HepG2 (cell line): ENCODE results near the gene ZFPL1. TPM values are rescaled to one million over a fixed set of nuclear protein-coding genes. Genes with fewer than 3 reads are reported as not detected.

Experiments used
- BCL3 ChIP-seq: sonication (generic); formaldehyde crosslinking; IDR thresholded peaks from 2 replicates; pipeline ENCODE4 v1.5.1; 2020; ENCODE audit warnings: mild to moderate bottlenecking, missing genetic modification reagents, moderate library complexity
- CENPBD1 ChIP-seq: sonication (generic); formaldehyde crosslinking; IDR thresholded peaks from 2 replicates; pipeline ENCODE4 v1.8.0; 2022; ENCODE audit warnings: missing genetic modification reagents, low read depth, mild to moderate bottlenecking, borderline replicate concordance
- CERS6 ChIP-seq: sonication (generic); formaldehyde crosslinking; IDR thresholded peaks from 2 replicates; pipeline ENCODE4 v1.5.0; 2020; ENCODE audit warnings: missing genetic modification reagents
- HOXA5 ChIP-seq: sonication (generic); formaldehyde crosslinking; IDR thresholded peaks from 2 replicates; pipeline ENCODE4 v1.4.0; 2020; ENCODE audit warnings: missing genetic modification reagents
- IKZF4 ChIP-seq: sonication (generic); formaldehyde crosslinking; IDR thresholded peaks from 2 replicates; pipeline ENCODE4 v1.5.1; 2020; ENCODE audit warnings: borderline replicate concordance, mild to moderate bottlenecking, low read depth, missing genetic modification reagents; ENCODE audit errors: not compliant biosample characterization
- KLF11 ChIP-seq: IDR thresholded peaks from 2 replicates; pipeline ENCODE4 v1.6.1; 2016; ENCODE audit warnings: missing compliant biosample characterization
- MED13 ChIP-seq: sonication (generic); formaldehyde crosslinking; IDR thresholded peaks from 2 replicates; pipeline ENCODE4 v1.5.0; 2020; ENCODE audit warnings: missing genetic modification reagents
- MIXL1 ChIP-seq: IDR thresholded peaks from 2 replicates; pipeline ENCODE4 v1.6.1; 2016
- MYNN ChIP-seq: sonication (generic); formaldehyde crosslinking; IDR thresholded peaks from 2 replicates; pipeline ENCODE4 v1.4.0; 2020; ENCODE audit warnings: mild to moderate bottlenecking, low read depth, missing genetic modification reagents
- PCBP1 ChIP-seq: fragments of 200-400 bp; formaldehyde crosslinking; IDR thresholded peaks from 2 replicates; pipeline ENCODE4 v1.6.1; 2017; ENCODE audit warnings: mild to moderate bottlenecking, low read depth, low read length, borderline replicate concordance
- PLSCR1 ChIP-seq: sonication (generic); formaldehyde crosslinking; IDR thresholded peaks from 2 replicates; pipeline ENCODE4 v1.5.0; 2020; ENCODE audit warnings: missing genetic modification reagents, mild to moderate bottlenecking, borderline replicate concordance
- SALL1 ChIP-seq: sonication (generic); formaldehyde crosslinking; IDR thresholded peaks from 2 replicates; pipeline ENCODE4 v1.8.0; 2022; ENCODE audit warnings: mild to moderate bottlenecking, missing genetic modification reagents
- SMAD9 ChIP-seq: sonication (generic); formaldehyde crosslinking; IDR thresholded peaks from 2 replicates; pipeline ENCODE4 v1.5.1; 2020; ENCODE audit warnings: mild to moderate bottlenecking, missing genetic modification reagents
- SMARCC2 ChIP-seq: fragments of 450-650 bp; IDR thresholded peaks from 2 replicates; pipeline ENCODE4 v1.6.1; 2017; ENCODE audit warnings: antibody characterized with exemption, mild to moderate bottlenecking
- SRSF1 ChIP-seq: fragments of 200-400 bp; formaldehyde crosslinking; optimal IDR thresholded peaks from 2 replicates; pipeline ENCODE3; 2017; ENCODE audit warnings: mild to moderate bottlenecking, low read depth, low read length, moderate library complexity
- TRAFD1 ChIP-seq: sonication (generic); formaldehyde crosslinking; IDR thresholded peaks from 2 replicates; pipeline ENCODE4 v1.5.1; 2020; ENCODE audit warnings: missing genetic modification reagents, mild to moderate bottlenecking, borderline replicate concordance
- ZNF12 ChIP-seq: sonication (generic); formaldehyde crosslinking; IDR thresholded peaks from 2 replicates; pipeline ENCODE4 v1.5.0; 2020; ENCODE audit warnings: missing genetic modification reagents
- ZNF205 ChIP-seq: IDR thresholded peaks from 2 replicates; pipeline ENCODE4 v1.6.1; 2018; ENCODE audit warnings: missing biosample characterization, missing genetic modification reagents
- ZNF24 ChIP-seq: fragments of 450-650 bp; IDR thresholded peaks from 2 replicates; pipeline ENCODE4 v1.6.1; 2017; ENCODE audit warnings: antibody characterized with exemption, mild to moderate bottlenecking
- ZNF263 ChIP-seq: sonication (generic); formaldehyde crosslinking; IDR thresholded peaks from 2 replicates; pipeline ENCODE4 v1.4.0; 2020; ENCODE audit warnings: missing genetic modification reagents
- ZNF264 ChIP-seq: sonication (generic); formaldehyde crosslinking; IDR thresholded peaks from 2 replicates; pipeline ENCODE4 v1.4.0; 2020; ENCODE audit warnings: missing genetic modification reagents
- ZNF33A ChIP-seq: sonication (generic); formaldehyde crosslinking; IDR thresholded peaks from 2 replicates; pipeline ENCODE4 v1.5.1; 2020; ENCODE audit warnings: missing genetic modification reagents, mild to moderate bottlenecking, moderate library complexity, borderline replicate concordance
- ZNF790 ChIP-seq: sonication (generic); formaldehyde crosslinking; IDR thresholded peaks from 2 replicates; pipeline ENCODE4 v1.8.0; 2022; ENCODE audit warnings: missing genetic modification reagents, mild to moderate bottlenecking, borderline replicate concordance
- ZNF878 ChIP-seq: sonication (generic); formaldehyde crosslinking; IDR thresholded peaks from 2 replicates; pipeline ENCODE4 v1.8.1; 2023; ENCODE audit warnings: mild to moderate bottlenecking, missing genetic modification reagents, moderate library complexity
- ZZZ3 ChIP-seq: sonication (generic); formaldehyde crosslinking; IDR thresholded peaks from 2 replicates; pipeline ENCODE4 v1.4.0; 2020; ENCODE audit warnings: missing genetic modification reagents, mild to moderate bottlenecking, borderline replicate concordance
- polyA plus RNA-seq, 8 experiments: library from polyadenylated mRNA; depleted of rRNA in 3 of 8; stranded (reverse) in 7 of 8; unstranded in 1 of 8; fragments of >200 nt; fragmentation: Illumina TruSeq in 4 of 8; extraction: Trizol in 4 of 8; gene quantifications; 2 replicates each; pipeline versions ENCODE4 v1.2.1 to v1.2.3, GENCODE V29; 2011 to 2016; ENCODE audit warnings: low read depth in 4 of 8, missing spikeins in 1 of 8, mixed read lengths in 1 of 8; ENCODE audit not compliant: insufficient read depth in 1 of 8
- total RNA-seq, 5 experiments: library from RNA; depleted of rRNA; stranded (reverse); fragments of >200 nt; fragmentation: Illumina TruSeq; extraction: Trizol; gene quantifications; 2 replicates each; pipeline ENCODE4 v1.2.3, GENCODE V29; 2016; ENCODE audit warnings: low read depth in 1 of 5

Gene ZFPL1
- total and polyA plus RNA-seq, 2 of the 13 experiments (the other 11 are each of a cell fraction or from before 2014, with no cell fraction given) = 32.2 to 56.0 TPM

GRCh38 chr11:65117206-65118096, 33.4 kb downstream of the ZFPL1 start, which contains the start of gene ZNHIT2 (continued):
- no peak for TF ChIP-seq CERS6 (CRISPR knock-in tag)
- no peak for TF ChIP-seq KLF11 (CRISPR knock-in tag)
- TF ChIP-seq CENPBD1 (CRISPR knock-in tag) = 0 out of 2 replicates have a peak, but pooled peaks have one; percentile 46
- TF ChIP-seq ZNF790 (CRISPR knock-in tag) = peak; percentile 81; the same call in 1 of the 2 replicates
- TF ChIP-seq MIXL1 (CRISPR knock-in tag) = 0 out of 2 replicates have a peak, but pooled peaks have one; percentile 6
- no peak; the same call in 1 of the 2 replicates for TF ChIP-seq ZNF263
- no peak for TF ChIP-seq PLSCR1 (CRISPR knock-in tag)
- no peak for TF ChIP-seq SMARCC2
- TF ChIP-seq ZNF33A (CRISPR knock-in tag) = peak; percentile 75; the same call in 1 of the 2 replicates
- no peak for TF ChIP-seq ZNF24
- peak; percentile 39 for TF ChIP-seq MED13 (CRISPR knock-in tag)
- TF ChIP-seq MYNN (CRISPR knock-in tag) = no peak
- no peak for TF ChIP-seq ZNF264 (CRISPR knock-in tag)
- TF ChIP-seq ZNF205 (CRISPR knock-in tag) = peak; percentile 20; the same call in 1 of the 2 replicates
- TF ChIP-seq IKZF4 (CRISPR knock-in tag) = no peak
- no peak for TF ChIP-seq SMAD9 (CRISPR knock-in tag)
- peak; percentile 90; the same call in 1 of the 2 replicates for TF ChIP-seq ZZZ3 (CRISPR knock-in tag)
- TF ChIP-seq SRSF1 = no peak
- no peak for TF ChIP-seq ZNF12 (CRISPR knock-in tag)
- 0 out of 2 replicates have a peak, but pooled peaks have one; percentile 76 for TF ChIP-seq ZNF878 (CRISPR knock-in tag)
- peak; percentile 39; the same call in 1 of the 2 replicates for TF ChIP-seq BCL3 (CRISPR knock-in tag)
- peak; percentile 26; the same call in 1 of the 2 replicates for TF ChIP-seq HOXA5
- peak; percentile 90; the same call in 1 of the 2 replicates for TF ChIP-seq PCBP1
- TF ChIP-seq TRAFD1 = no peak
- TF ChIP-seq SALL1 (CRISPR knock-in tag) = peak; percentile 88
